HEK293T (cell line): ENCODE data around the gene USP9X.

ENCODE experiments used
- LEF1 ChIP-seq: fragments of 450-650 bp; IDR thresholded peaks from 2 replicates; pipeline ENCODE4 v1.6.1; 2017; ENCODE audit warnings: mild to moderate bottlenecking, borderline replicate concordance
- SP1 ChIP-seq: fragments of 450-650 bp; IDR thresholded peaks from 2 replicates; pipeline ENCODE4 v1.6.1; 2017
- SUZ12 ChIP-seq: fragments of 450-650 bp; IDR thresholded peaks from 2 replicates; pipeline ENCODE4 v1.6.1; 2016; ENCODE audit warnings: mild to moderate bottlenecking
- ZNF384 ChIP-seq: fragments of 450-650 bp; IDR thresholded peaks from 2 replicates; pipeline ENCODE4 v1.6.1; 2016

- TF ChIP-seq ZNF384, result no peak
- no peak for TF ChIP-seq SUZ12
- TF ChIP-seq SP1, result no peak
- no peak for TF ChIP-seq LEF1
These were observed 52.3 kb downstream of the USP9X start for GRCh38 chrX:41137589-41137988.
